Inflammatory macrophage treated with lipopolysaccharide for 1 hour (primary cell): ENCODE results near the gene PRTN3.
"Not testable (repeated sequence)": the region's sequence is repeated elsewhere in the genome, so short reads cannot be mapped to it uniquely, and the experiment has no call there.

Experiments
- DNase-seq, 2 donors: peaks; one replicate each; pipeline ENCODE4 v3.0.0-alpha.2; 2020 to 2022

The PRTN3 gene

GRCh38 chr19:884420-885211 is 43.8 kb downstream of the PRTN3 start:
- no peak for DNase-seq

GRCh38 chr19:885536-886224 is 44.9 kb downstream of the PRTN3 start:
- DNase-seq = no peak

GRCh38 chr19:887072-887471 is 46.3 kb downstream of the PRTN3 start:
- DNase-seq = no peak

GRCh38 chr19:887599-887998 is 46.8 kb downstream of the PRTN3 start:
- DNase-seq = no peak

- DNase-seq = no peak
Measured at GRCh38 chr19:888581-889385, 48.0 kb downstream of the PRTN3 start.

GRCh38 chr19:889662-890295 is 49.0 kb downstream of the PRTN3 start:
- no peak for DNase-seq

- no peak for DNase-seq
Measured at GRCh38 chr19:890831-891230, 50.0 kb downstream of the PRTN3 start.

GRCh38 chr19:891421-892200 is 50.8 kb downstream of the PRTN3 start:
- DNase-seq = not testable (repeated sequence)

GRCh38 chr19:892243-892893 is 51.6 kb downstream of the PRTN3 start:
- DNase-seq = peak; percentile 29 to 34

GRCh38 chr19:892894-893689 is 52.3 kb downstream of the PRTN3 start, which contains the start of the genes MED16 and RNU6-9:
Gene MED16, minus strand, starts transcription at chr19:893187. Its CDS starts 2,056 bp downstream, at chr19:891131.
Gene RNU6-9, plus strand, starts transcription at chr19:893484.
- DNase-seq = peak; percentile 88 to 93

GRCh38 chr19:896434-896833 is 55.6 kb downstream of the PRTN3 start:
- DNase-seq = no peak

- no peak for DNase-seq
Measured at GRCh38 chr19:896999-897398, 56.2 kb downstream of the PRTN3 start.

- DNase-seq = no peak
Measured at GRCh38 chr19:897442-898039, 56.7 kb downstream of the PRTN3 start.
